GM18502 (cell line): ENCODE results near the gene UTS2R.

ENCODE experiments used
- ATAC-seq: cut with Tn5 transposase; IDR thresholded peaks from one replicate; pipeline ENCODE4 v1.9.1; 2021; ENCODE audit warnings: mild to moderate bottlenecking; ENCODE audit not compliant: unreplicated experiment, poor library complexity

Gene UTS2R

GRCh38 chr17:82386881-82387704 lies 15.5 kb downstream of the UTS2R start:
- no peak for ATAC-seq

DNA sequence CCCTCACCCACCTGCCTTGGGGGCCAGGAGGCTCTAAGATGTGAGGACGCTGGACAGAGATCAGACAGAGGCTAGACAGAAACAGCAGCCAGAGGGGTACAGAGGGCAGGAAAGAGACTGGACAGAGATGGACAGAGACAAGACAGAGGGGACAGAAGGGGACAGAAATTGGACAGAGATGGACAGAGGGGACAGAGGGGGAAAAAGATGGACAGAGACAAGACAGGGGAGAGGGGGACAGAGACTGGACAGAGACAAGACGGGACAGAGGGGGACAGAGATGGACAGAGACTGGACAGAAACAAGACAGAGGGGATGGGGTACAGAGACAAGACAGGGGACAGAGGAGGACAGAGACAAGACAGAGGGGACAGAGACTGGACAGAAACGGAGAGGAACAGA lies 16.1 kb downstream of the UTS2R start:
- no peak for ATAC-seq

DNA sequence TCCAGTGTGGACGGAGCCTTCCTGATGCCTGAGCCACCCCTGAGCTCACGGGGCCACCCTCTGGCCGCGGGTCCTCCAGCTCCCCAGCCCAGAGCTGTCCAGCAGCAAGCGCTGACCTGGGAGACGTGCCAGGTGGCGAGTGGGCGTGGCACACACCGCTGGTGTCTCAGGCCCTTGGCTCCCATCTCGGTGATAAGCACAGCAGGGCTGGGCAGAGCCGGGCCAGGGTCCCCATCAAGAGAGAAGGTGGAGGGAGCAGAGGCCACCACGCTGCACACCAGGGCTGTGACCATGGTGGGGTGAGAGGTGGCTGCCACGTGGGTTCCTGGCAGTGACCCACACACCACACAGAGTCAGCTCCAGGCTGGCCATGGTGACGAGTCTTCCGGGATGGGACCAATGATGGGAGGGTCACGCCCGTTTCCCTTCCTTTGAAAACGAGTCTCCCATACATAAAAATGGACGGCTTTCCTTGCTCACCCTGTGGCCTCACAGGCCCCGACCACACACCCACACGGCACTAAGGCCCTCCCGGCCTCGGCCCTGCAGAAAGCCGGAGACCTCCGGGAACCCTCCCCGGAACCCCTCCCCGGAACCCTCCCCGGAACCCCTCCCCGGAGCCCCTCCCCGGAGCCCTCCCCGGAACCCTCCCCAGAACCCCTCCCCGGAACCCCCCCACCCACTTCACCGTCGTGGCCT lies 16.8 kb downstream of the UTS2R start:
- ATAC-seq, result no peak

DNA sequence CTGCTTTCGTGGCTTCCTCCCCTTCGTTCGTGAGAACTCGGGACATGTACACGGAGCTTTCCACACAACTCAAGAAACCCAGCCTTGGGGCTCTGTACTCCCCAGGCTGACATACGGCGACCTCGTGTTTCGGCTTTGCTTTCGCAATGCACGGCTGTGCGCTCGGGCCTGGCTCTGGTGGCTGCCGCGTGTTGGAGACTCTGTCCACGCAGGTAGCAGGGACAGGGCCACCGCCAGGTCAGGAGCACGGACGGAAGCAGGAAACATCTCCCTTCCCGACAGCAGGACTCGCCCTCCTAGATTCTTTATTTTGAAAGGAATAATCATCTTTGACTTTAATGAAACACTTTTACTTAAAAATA lies 17.3 kb downstream of the UTS2R start:
- ATAC-seq, result no peak

GRCh38 chr17:82389379-82389778 lies 17.8 kb downstream of the UTS2R start:
- no peak for ATAC-seq

DNA sequence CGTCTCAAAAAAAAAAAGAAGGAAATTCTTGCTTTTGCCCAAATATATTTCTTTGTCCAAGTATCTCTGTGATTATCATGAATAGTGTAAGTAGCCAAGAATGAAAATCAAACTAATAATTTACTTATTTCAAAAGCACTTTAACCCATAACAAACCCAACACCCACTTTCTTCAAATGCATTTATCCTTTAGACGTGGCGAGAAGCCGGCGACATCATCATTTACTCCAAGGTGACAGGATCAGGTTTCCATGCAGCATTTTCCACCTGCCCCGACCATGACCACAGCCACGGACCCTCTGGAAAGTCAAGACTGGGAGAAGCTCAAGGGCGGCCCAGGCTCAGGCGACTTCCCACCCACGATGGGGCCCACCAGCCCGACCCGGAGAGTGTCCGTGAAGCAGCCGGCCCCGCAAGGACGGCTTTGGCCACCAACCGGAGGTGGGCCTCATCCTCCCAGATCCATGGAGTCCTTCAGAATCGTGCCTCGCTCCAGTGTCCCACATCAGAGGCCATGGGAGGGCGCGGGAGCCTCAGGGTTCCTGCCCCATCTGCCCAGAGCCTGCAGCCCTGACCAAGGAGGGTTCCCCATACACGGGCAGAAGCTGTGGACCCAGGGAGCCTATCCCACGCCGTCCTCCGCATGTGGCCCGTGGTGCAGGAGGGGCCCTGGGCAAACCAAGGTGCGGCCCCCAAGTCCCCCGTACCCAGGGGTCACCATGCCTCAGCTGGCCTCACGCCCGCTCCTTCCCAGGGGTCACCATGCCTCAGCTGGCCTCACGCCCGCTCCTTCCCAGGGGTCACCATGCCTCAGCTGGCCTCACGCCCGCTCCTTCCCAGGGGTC lies 18.7 kb downstream of the UTS2R start:
- ATAC-seq, result no peak

GRCh38 chr17:82390860-82391435 lies 19.4 kb downstream of the UTS2R start:
- ATAC-seq, result no peak

GRCh38 chr17:82391496-82392066 lies 20.0 kb downstream of the UTS2R start:
- no peak for ATAC-seq

- ATAC-seq, result no peak
Measured at GRCh38 chr17:82392209-82392920, 20.8 kb downstream of the UTS2R start.

DNA sequence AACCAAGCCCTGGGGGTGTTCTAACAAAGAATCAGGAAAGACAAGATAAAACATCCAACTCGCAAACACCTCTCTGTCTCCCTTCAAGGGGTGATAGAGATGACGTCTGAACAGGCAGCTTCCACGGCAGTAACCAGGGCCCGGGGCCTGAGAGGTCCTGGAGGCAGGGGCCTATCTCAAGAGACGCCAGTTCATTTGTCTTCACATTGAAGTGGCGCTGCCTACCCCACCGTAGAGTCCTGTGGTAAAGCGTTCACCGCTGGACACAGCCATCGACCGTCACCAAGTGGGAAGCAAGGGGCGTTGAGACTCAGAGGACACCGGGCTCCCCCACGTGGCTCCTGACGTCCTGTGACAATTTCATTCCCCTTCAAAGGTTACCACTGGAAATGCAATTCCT lies 21.4 kb downstream of the UTS2R start:
- ATAC-seq, result no peak

DNA sequence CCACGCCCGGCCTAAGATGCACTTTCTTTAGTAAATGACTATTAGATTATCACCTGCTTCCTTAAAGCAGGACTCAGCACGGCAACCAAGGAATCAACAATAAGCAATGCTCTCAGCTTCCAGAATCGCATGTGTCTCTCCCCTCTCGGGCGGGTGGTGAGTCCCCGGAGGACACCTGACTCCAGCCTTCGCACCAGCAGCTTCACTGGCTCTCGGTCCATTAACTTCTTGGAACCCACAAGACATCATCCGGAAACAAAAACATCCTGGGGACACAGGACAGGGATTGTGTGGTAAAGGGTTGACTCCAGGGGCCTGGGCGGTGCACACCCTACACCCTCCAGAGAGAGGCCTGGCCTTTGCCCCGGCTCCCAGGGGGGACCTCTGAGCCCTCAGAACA lies 22.7 kb downstream of the UTS2R start:
- ATAC-seq, result no peak

DNA sequence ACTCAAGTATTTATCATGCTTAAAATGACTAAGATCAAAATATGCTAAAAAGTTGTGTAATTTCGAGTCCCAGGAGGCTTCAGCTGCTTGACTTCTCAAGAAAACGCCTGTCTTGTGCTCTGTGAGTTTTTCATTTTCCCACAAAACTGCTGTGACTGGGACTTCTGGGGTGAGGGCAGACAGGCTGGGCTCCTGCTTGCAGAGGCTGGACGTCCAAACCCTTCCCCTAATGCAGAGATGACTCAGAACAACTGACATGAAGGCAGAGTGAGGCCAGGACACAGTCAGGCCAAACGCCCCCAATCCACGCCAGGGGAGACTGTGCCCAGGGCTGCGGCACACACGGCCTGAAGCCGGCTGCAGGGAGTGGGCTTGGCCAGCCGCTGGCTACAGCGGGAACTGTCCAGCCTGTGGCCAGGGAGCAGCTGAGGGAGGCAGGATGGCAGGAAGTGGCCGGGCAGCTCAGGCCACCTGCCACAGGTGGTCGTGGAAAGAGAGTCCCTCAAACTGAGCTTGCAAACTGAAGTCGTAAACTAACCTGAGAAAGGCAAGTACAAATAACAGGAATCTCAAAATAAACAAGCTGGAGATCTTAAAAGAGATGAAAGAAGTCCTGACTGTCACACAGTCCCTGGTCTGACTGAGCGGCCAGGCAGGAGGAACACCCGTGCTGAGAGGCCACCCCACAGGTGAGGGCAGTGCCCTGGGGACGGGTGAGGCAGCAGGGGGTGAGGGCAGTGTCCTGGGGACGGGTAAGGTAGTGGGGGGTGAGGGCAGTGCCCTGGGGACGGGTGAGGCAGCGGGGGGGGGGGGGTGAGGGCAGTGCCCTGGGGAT lies 25.3 kb downstream of the UTS2R start:
- ATAC-seq, result no peak

DNA sequence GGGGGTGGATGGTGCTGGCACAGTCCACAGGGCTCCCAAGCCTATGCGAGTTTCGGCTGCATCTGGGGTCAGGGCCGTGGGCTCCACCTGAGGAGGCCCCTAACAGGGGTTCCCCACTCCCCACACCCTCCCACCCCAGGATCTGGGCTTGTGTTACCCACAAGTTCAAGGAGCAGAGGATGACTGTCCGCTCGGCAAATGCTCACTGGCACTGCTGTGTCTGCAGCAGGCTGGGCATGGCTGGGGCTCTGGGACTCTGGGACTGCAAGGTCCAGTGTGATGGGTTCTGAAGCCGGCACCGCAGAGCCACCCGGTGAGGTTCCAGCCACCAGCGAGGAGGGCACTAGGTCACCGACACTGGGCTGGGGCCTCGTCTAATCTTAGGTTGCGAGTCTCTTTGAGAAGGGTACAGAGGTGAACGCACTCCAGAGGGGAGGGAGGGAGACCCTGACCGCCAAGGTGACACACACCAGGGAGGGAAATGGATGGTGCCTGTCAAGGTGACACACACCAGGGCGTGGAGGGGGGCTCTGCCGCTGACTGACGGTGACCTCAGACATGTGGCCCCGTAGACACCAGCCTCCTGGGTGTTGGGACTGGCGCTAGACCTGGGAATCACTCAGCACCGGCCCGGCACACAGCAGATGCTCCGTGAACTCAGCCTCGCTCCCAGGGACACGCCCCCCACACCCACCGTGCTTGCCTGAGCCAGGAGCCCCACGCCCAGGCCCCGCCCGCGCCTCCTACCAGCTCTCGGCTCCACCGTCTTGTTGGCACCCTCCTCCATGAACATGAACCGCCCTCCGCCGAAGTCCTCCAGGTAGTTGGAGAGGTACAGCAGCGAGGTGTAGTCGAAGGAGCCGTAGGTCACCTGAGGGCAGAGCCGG lies 26.1 kb downstream of the UTS2R start:
- ATAC-seq, result no peak

DNA sequence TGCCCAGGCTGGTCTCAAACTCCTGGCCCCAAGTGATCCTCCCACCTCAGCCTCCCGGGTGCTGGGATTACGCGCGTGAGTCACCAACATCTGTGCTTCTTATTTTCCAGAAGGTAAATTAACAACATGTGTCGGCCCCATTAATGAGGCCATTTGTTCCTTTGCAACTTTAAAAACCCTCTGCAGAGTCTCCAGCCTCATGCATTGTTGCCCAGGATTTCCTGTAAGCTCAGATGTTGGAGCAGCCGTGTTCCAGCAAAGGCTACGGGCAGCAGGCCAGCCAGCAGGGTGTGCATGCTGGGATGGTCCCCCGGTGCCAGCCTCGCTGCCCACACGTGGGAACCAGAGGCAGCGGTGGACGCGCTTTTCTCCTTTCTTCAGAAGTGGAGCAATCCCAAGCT lies 27.5 kb downstream of the UTS2R start:
- ATAC-seq, result no peak

GRCh38 chr17:82399601-82400101 lies 28.1 kb downstream of the UTS2R start:
- ATAC-seq, result no peak

GRCh38 chr17:82400206-82400605 lies 28.6 kb downstream of the UTS2R start:
- ATAC-seq, result no peak

DNA sequence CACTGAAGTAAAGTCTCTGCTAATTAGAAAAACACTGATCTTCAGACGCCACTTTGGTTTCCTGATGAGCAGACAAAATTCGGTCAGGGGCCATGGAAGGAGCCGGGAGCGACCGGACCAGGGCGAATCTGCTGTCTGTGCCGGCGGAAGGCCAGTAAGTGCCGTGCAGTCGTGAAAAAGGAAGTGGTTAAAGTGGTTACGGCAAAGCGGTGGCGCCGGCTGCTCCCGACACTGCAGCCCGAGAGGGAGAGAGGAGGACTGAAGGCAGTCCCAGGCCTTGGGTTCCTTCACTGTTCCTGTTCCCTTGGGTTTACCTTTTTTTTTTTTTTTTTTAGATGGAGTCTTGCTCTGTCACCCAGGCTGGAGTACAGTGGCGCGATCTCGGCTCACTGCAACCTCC lies 29.3 kb downstream of the UTS2R start:
- ATAC-seq, result no peak

GRCh38 chr17:82402865-82403264 lies 31.3 kb downstream of the UTS2R start:
- ATAC-seq, result no peak
